OCI-LY7 (cell line): ENCODE measurements around the gene CMTM3. TPM values are rescaled to one million over a fixed set of nuclear protein-coding genes. Genes with fewer than 3 reads are reported as not detected.

Experiments used
- BruUV-seq: library from RNA; stranded (reverse); fragments of 400-500 nt; replicated peaks from 2 replicates; lab custom pipeline; 2021; lab: Mats Ljungman, UMichigan
- CTCF ChIA-PET: fragments of 300-600 bp; sonication (Branson Sonifier 250); formaldehyde crosslinking; loops from one replicate; lab custom pipeline; 2022; ENCODE audit warnings: antibody characterized with exemption; ENCODE audit not compliant: unreplicated experiment; lab: Charles Lee
- POLR2A ChIA-PET: fragments of 300-600 bp; sonication (Branson Sonifier 250); formaldehyde crosslinking; loops from one replicate; lab custom pipeline; 2022; ENCODE audit warnings: antibody characterized with exemption; lab: Charles Lee
- DNase-seq: peaks from one replicate; pipeline ENCODE4 v3.0.0-alpha.2; 2015; ENCODE audit warnings: low spot score
- H2AFZ ChIP-seq: fragments of 200-600 bp; sonication (generic), shearing (Covaris generic); 2 replicates; pipeline ENCODE4 v1.6.1; 2014; ENCODE audit warnings: mild to moderate bottlenecking, antibody characterized with exemption, low read length, moderate library complexity
- H3K27ac ChIP-seq: fragments of 200-600 bp; sonication (generic); 2 replicates; pipeline ENCODE4 v1.5.1; 2014; ENCODE audit warnings: mixed run types, low read depth, mild to moderate bottlenecking, moderate library complexity, low read length, inconsistent platforms; ENCODE audit not compliant: poor library complexity, severe bottlenecking
- H3K36me3 ChIP-seq: fragments of 200-600 bp; sonication (generic); 2 replicates; pipeline ENCODE4 v1.6.1; 2014; ENCODE audit warnings: mild to moderate bottlenecking, antibody characterized with exemption, low read length, moderate library complexity, mixed read lengths; ENCODE audit not compliant: insufficient read depth
- H3K4me1 ChIP-seq: fragments of 200-600 bp; sonication (generic); 2 replicates; pipeline ENCODE4 v1.5.1; 2014; ENCODE audit warnings: mild to moderate bottlenecking, low read length; ENCODE audit not compliant: insufficient read depth, poor library complexity, severe bottlenecking
- H3K4me2 ChIP-seq: fragments of 200-600 bp; sonication (generic); 2 replicates; pipeline ENCODE4 v1.6.1; 2014; ENCODE audit warnings: mild to moderate bottlenecking, low read length
- H3K4me3 ChIP-seq: fragments of 200-600 bp; sonication (generic); 2 replicates; pipeline ENCODE4 v1.5.1; 2014; ENCODE audit warnings: mild to moderate bottlenecking, low read depth, low read length; ENCODE audit not compliant: poor library complexity, severe bottlenecking
- H3K79me2 ChIP-seq: fragments of 200-600 bp; sonication (generic); 2 replicates; pipeline ENCODE4 v1.6.1; 2016; ENCODE audit warnings: low read depth, mild to moderate bottlenecking, low read length, moderate library complexity, mixed read lengths; ENCODE audit not compliant: insufficient read depth
- H3K9me2 ChIP-seq: fragments of 200-600 bp; sonication (generic); 2 replicates; pipeline ENCODE4 v1.6.1; 2016; ENCODE audit warnings: mild to moderate bottlenecking, low read length, mixed read lengths; ENCODE audit not compliant: insufficient read depth
- H3K9me3 ChIP-seq: fragments of 200-600 bp; sonication (generic); 2 replicates; pipeline ENCODE4 v1.6.1; 2014; ENCODE audit warnings: mild to moderate bottlenecking, mixed run types, low read length, mixed read lengths
- H4K20me1 ChIP-seq: fragments of 200-600 bp; sonication (generic); 2 replicates; pipeline ENCODE4 v1.6.1; 2014; ENCODE audit warnings: mild to moderate bottlenecking, antibody characterized with exemption, low read length, moderate library complexity, mixed read lengths; ENCODE audit not compliant: insufficient read depth
- CTCF ChIP-seq: fragments of 200-600 bp; sonication (generic); conservative IDR thresholded peaks from 2 replicates; pipeline ENCODE4 v1.5.1; 2014; ENCODE audit warnings: mild to moderate bottlenecking, antibody characterized with exemption, low read length, moderate library complexity, mixed read lengths
- EZH2phosphoT487 ChIP-seq: fragments of 200-600 bp; sonication (generic); IDR thresholded peaks from 2 replicates; pipeline ENCODE4 v1.6.1; 2018; ENCODE audit warnings: low read depth, borderline replicate concordance, mild to moderate bottlenecking, mixed run types, antibody characterized with exemption, low read length, moderate library complexity, mixed read lengths
- intact Hi-C: fragments of 100-400 bp; cut with micrococcal nuclease; formaldehyde crosslinking; loops from one replicate; pipeline ENCODE4 v1.10.0; 2022; ENCODE audit not compliant: unreplicated experiment
- total RNA-seq, 2 experiments: library from RNA; depleted of rRNA in 1 of 2; stranded (reverse); fragments of >200 nt in 1 of 2; shearing (Covaris generic) in 1 of 2; gene quantifications; 2 replicates each; pipeline ENCODE4 v1.2.3, GENCODE V29; 2014 to 2022

Gene CMTM3
- total RNA-seq, 2 experiments from 2014 or later, result 5.0 to 30.4 TPM

GRCh38 chr16:66637806-66638205, 33.3 kb downstream of the CMTM3 start:
- intact Hi-C loops, result no loop called here
- H3K27ac ChIP-seq, result no peak overlapping the region
- H3K9me3 ChIP-seq, result no peaks in the 10 kb centered on the region
- no peak for TF ChIP-seq EZH2phosphoT487
- DNase-seq, result no peak
- no peaks in the 10 kb centered on the region for H4K20me1 ChIP-seq
- H3K4me3 ChIP-seq, result no peak overlapping the region
- no TSS peak for BruUV-seq
- H2AFZ ChIP-seq, result no peak overlapping the region
- no peaks in the 10 kb centered on the region for H3K79me2 ChIP-seq
- ChIA-PET CTCF (no interaction called here), POLR2A (interaction anchor here (0.6 to 1.0 kb wide), 2 partner anchors 11 to 206 kb away, joined by 3 read pairs; no protein-coding TSS in a partner anchor)
- H3K4me2 ChIP-seq, result no peak overlapping the region
- no peaks in the 10 kb centered on the region for H3K36me3 ChIP-seq
- H3K9me2 ChIP-seq, result no peaks in the 10 kb centered on the region
- H3K4me1 ChIP-seq, result no peaks in the 10 kb centered on the region

GRCh38 chr16:66639091-66639885, 34.8 kb downstream of the CMTM3 start:
- H3K9me3 ChIP-seq, result no peaks in the 10 kb centered on the region
- H3K4me2 ChIP-seq, result no peak overlapping the region
- no peaks in the 10 kb centered on the region for H3K79me2 ChIP-seq
- no peak overlapping the region for H3K27ac ChIP-seq
- POLR2A ChIA-PET, result interaction anchor here (0.6 kb wide), 1 partner anchor 197 kb away, joined by 4 read pairs; no protein-coding TSS in a partner anchor
- no peaks in the 10 kb centered on the region for H3K36me3 ChIP-seq
- no peaks in the 10 kb centered on the region for H3K9me2 ChIP-seq
- TF ChIP-seq EZH2phosphoT487 (no peak), CTCF (no peak)
- no peak for DNase-seq
- BruUV-seq, result no TSS peak
- no peaks in the 10 kb centered on the region for H4K20me1 ChIP-seq
- no peaks in the 10 kb centered on the region for H3K4me1 ChIP-seq
- H3K4me3 ChIP-seq, result no peak overlapping the region
- intact Hi-C loops, result no loop called here
- CTCF ChIA-PET, result interaction anchor here (1.0 kb wide), 1 partner anchor 12 kb away, joined by 3 read pairs; no protein-coding TSS in a partner anchor
- no peak overlapping the region for H2AFZ ChIP-seq

- H4K20me1 ChIP-seq, result no peaks in the 10 kb centered on the region
- no peaks in the 10 kb centered on the region for H3K9me2 ChIP-seq
- no peaks in the 10 kb centered on the region for H3K9me3 ChIP-seq
- DNase-seq, result no peak
- no peak overlapping the region for H3K4me2 ChIP-seq
- H3K79me2 ChIP-seq, result no peaks in the 10 kb centered on the region
- POLR2A ChIA-PET, result no interaction called here
- no peak overlapping the region for H3K27ac ChIP-seq
- CTCF ChIA-PET, result no interaction called here
- BruUV-seq, result no TSS peak
- H2AFZ ChIP-seq, result no peak overlapping the region
- no peak for TF ChIP-seq EZH2phosphoT487
- no peak for TF ChIP-seq CTCF
- H3K36me3 ChIP-seq, result no peaks in the 10 kb centered on the region
- intact Hi-C loops, result no loop called here
- no peaks in the 10 kb centered on the region for H3K4me1 ChIP-seq
- H3K4me3 ChIP-seq, result no peak overlapping the region
Measured at GRCh38 chr16:66640724-66641314, 36.3 kb downstream of the CMTM3 start.
